T47D (cell line): ENCODE results near the gene IQSEC1.

Experiments
- DNase-seq, 2 experiments: peaks; one replicate each; pipeline versions ENCODE4 v3.0.0 to v3.0.0-alpha.2; 2011 to 2012; ENCODE audit warnings: low read depth in 1 of 2, low spot score in 1 of 2
- JUND ChIP-seq: IDR thresholded peaks from 2 replicates; pipeline ENCODE4 v1.6.1; 2012; ENCODE audit warnings: low read depth
- in situ Hi-C: cut with HindIII; loops from 2 replicates; pipeline ENCODE4 v1.10.0; 2016; ENCODE audit warnings: low sequenced_read_pairs, low pct_unique_long_range_greater_than_20kb

Gene IQSEC1

DNA sequence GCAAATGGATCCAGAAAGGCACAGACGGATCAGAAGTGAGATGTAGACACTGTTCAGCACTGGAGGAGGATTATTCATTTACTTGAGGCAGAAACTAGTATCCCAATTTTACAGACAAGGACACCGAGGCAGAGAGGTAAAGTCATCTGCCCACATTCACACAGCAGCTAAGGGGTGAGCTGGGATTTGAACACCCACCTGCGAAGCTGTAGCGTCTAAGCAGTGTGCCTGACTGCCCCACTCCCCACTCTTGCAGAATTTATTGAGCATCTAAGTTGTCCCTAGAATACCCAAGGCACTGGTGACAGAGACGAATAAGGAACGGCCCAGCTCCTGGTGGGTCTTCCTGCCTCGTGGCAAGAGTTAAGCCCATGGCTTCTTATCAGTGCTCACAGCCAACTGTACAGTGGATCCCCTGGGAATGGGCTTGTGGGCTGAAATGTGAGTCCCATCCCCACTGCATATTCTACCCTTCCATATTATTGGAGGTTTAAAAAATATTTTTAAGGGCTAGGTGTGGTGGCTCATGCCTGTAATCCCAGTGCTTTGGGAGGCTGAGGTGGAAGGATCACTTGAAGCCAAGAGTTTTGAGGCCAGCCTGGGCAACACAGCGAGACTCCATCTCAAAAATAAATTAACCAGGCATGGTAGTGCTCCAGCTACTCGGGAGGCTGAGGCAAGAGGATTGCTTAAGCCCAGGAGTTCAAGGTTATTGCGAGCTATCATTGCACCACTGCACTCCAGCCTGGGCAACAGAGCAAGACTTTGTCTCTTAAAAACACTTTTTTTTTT lies 77.6 kb downstream of the IQSEC1 start:
- in situ Hi-C loops: no loop called here
- no peak for DNase-seq
- no peak for TF ChIP-seq JUND

DNA sequence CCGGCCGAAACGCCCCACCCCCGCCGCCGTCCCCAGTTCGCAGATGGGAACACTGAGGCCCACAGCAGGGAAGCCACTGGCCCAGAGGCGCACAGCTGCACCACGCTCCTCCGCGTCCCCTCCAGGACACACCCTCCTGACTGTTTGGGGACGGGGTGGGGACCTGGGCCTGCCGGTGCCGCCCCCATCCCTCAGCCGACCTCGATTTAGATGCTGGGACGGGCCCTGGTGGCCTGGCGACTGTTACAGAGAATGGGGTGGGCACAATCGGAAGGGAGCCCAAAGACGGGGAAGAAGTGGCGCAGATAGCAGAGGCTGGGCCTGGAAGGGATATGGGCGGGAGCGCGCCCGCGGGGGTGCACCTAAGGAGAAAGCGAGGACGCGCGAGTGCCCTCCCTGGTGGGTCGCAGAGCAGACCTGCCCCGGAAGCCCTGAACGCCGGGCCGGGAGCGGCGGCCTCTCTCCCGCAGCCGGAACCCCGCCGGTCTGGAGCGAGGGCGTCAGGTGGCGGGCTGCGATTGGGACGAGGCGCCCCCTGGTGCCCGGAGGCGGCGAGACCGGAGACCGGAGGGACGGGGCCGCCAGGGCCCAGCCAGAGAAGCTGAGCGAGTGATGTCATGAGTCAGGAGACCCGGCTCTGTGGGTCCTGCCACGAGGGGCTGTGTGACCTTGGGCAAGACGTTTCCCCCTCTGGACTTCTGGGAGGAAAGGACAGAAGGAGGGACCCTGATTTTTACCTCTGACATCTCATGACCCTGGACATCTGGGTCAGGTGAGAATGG lies 78.4 kb downstream of the IQSEC1 start:
- peak; percentile 86 to 97 for DNase-seq
- in situ Hi-C loops: no loop called here
- TF ChIP-seq JUND: no peak

DNA sequence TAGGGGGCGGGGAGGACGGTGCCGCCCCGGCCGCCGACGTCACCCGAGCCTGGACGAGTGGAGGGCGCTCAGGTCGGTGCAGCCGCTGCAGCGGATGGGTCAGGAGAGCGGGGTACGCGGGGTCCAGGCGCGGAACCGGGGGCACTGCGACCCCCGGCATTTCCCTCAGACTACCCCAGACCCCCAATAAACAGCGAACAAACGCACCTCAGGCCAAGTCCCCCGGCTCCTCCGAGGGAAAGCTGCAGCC lies 78.9 kb downstream of the IQSEC1 start:
- no peak for TF ChIP-seq JUND
- in situ Hi-C loops: no loop called here
- peak; percentile 51 to 82 for DNase-seq

DNA sequence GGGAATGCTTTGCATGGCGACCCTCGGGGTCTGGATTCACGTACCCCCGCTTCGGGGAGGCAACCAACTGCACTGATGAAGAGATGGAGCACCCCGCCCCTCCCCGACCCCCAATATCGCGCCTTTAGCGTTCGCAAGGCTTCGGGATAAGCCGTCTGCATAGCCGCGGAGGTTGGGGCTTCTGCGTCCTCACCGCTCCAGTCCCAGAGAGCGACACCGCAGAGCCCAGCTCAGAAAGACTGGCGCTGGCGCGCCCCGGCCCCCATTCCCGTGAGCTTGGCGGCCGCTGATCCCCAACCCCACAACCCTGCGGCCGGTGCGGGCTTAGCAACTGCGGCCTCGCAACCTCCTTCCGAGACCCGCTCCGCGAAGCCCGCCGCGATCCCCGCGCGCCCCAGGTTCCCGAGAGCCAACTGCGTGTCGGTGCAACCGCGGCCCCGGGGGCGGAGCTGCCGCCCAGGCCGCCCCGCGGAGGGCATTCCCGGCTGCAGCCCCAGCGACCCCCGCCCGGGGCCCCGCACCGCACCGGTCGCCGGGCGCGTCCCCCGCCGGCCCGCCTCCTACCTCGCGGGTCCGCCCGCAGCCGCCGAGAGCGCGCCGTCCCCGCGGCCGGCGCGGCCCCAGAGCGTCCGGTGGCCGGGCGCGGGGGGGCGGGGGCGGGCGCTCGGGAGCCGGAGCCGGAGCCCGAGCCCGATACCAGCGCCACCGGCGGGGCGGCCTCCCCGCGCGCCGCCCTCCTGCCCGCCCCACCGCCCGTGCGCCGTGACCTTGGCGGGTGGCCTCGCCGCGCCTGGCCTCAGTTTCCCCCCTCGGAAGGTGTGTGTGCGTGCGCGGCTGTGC lies 79.5 kb downstream of the IQSEC1 start:
- peak; percentile 19 to 61 for DNase-seq
- TF ChIP-seq JUND: no peak
- in situ Hi-C loops: no loop called here

DNA sequence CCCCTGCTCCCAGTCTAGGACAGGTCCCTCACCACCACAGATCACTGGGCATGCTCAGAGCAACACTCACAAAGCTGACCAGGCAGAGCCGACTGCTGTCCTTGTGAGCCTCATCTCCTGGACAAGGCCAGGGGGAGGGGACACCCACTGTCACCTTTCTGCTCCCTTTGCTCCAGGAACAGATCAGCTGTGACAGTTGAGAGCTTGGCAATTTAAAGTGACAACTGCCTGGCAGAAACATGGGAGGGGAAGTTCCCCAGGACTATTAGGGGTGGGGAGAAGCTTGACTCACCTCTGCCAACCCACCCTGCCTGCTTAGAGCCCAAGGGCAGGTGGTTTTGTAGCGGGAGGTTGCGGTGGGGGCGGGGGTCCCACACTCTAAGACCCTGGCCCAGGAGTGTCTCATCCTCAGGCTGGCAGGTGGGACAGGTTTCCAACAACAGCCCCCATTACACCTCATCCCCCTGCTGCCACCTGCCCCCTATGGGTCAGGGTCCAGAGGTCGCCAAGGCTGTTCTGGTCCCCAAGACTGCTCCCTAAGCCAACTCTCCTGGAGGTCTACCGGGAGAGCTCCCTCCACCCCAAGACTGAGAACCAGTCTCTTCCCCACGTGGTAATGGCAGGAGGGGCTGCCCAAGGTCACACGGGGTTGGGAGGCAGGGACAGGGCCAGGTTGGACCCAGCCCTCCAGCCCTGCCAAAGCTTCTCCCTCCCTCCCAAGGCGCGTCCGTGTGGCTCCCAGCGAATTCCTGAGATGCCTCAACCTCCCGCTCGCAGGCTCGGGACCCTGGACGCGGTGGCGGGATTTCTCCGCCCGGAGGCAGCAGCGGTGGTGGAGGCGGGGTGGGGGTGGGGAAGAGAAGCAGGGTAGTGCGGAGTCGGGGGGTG lies 80.4 kb downstream of the IQSEC1 start:
- in situ Hi-C loops: no loop called here
- peak in 1 of 2 experiments; percentile 44 for DNase-seq
- no peak for TF ChIP-seq JUND

DNA sequence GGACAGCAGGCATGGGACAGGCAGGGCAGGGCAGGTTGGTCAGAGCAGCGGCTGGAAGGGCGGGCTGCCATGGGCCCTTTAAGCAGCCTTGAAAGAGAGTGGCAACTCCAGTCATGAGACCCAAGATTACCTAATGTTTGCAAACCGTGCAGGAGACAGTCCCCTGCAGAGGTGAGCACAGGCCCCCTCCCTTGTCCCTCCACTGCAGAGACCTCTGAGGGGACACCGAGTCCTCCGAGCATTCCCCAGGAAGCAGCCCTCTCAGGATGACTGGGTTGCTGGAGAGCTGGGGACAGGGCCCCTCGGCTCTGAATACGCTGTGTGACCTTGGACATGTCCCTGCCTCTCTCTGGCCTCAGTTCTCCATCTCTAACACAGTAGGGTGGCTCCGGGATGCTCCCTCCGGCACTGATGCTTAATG lies 81.4 kb downstream of the IQSEC1 start:
- TF ChIP-seq JUND: no peak
- DNase-seq: no peak
- in situ Hi-C loops: no loop called here

DNA sequence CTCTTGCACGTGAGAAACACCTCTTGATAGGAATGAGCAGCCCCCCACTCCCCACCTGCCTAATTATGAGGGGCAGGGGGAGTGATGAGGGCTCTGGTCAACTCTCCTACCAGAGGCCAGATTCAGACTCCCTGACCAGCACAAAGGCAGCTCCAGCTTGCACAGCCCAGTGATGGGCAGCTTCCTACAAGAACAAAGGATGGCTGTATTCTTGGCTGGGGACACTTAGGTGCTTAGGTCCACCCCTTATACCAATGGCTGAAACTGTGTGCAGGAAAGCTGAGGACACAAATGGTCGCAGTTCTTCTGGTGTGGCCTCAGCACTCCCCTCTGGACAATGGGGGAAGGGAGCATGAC lies 81.8 kb downstream of the IQSEC1 start:
- DNase-seq: no peak
- in situ Hi-C loops: no loop called here
- TF ChIP-seq JUND: no peak

DNA sequence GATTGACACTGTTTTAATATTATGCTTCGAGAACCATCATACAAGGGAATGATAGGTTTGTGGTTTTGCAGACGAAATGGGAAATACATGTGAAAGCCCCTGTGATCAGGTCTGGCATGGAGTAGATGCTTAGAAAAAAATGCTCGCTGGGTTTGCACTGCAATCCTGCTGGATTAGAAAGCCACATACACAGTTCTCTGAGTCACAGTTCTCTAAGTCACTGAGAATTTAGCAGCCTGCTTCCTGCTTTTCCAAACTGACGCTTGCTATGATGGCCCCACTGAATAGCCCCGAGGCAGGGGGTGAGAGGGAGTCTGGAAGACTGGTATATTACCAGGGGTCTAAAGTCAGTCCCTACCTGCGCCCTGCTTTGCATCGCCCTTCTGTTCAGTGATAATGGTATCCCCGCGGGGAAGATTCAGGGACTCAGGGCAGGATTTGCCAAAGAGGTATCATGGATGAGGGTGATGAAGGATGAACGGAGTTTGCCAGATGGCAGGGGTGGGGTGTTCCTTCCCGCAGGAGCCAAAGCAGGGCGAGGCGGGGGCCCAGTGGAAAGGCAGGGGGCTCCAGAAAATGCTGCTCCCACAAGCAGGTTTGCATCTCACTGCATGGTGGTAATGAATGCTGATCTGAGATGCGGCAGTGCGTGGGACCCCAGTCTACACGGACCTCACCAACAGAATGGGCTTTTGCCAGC lies 82.3 kb downstream of the IQSEC1 start:
- no peak for DNase-seq
- in situ Hi-C loops: no loop called here
- TF ChIP-seq JUND: no peak

DNA sequence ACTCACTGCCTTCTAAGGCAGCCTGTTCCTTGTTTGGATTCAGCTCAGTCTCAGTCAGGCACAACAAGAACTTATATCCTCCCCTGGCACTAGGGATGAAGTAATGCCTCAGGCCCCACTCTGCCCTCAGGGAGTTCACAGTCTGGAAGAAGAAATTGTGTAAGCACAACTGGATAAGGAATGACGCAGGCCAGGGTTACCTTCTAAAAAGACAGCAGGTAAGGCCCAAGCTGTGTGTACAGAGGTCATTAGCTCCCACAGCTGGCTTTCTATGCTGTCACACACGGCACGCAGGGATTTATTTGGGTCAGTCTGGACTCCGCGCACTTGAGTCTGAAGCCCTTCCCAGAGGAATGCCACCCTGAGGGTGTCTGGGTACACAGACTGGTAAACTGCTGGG lies 82.9 kb downstream of the IQSEC1 start:
- in situ Hi-C loops: no loop called here
- peak in 1 of 2 experiments; percentile 61 for DNase-seq
- TF ChIP-seq JUND: no peak

DNA sequence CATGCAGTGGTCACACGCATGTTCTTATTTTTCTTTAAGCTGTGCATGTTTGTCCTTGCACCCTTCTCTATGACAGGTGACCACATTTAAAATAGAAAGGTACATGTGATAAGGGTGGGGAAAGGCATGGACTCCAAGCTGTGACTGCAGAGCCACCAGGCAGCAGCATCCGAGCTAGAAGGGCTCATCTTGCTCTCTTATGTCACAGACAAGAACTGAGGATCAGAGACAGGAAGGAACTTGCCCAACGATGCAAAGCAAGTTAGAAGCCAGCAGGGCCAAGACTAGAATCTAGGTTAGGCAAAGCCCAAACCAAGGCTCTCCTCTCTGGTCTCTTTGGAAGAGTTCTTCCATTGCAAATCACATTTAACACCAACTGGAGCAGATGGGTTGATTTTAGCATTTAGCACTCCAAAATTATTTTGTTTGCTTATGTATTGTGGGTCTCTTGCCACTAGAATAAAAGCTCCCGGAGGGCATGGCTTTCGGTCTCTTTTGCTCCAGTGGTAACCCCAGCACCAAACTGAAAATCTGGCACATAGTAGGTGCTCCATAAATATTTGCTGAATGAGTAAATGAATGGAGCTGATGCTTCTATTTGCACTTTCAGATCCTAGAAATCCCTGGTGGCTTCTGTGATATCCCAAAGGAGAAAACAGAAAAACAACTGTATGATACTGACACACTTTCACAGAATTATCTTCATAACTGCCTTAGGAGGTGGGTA lies 84.3 kb downstream of the IQSEC1 start:
- no peak for DNase-seq
- TF ChIP-seq JUND: no peak
- in situ Hi-C loops: no loop called here

DNA sequence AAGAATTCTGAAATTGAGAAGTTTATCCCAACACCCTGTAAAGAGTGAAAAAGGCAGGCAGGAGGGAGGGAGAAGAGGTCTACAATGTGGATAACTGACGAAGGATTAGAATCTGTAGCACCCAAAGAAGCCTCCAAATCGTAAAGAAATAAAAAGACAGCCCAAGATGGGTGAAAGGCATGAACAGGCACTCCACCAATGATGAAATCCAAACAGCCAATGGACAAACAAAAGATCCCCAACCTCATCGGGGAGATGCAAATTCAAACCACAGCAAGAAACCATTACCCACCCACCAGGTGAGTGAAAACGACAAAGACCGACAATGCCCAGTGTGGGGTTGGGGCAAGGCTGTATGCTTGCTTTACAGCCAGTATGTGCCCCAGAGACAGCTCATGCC lies 85.6 kb downstream of the IQSEC1 start:
- TF ChIP-seq JUND: no peak
- in situ Hi-C loops: no loop called here
- DNase-seq: no peak

DNA sequence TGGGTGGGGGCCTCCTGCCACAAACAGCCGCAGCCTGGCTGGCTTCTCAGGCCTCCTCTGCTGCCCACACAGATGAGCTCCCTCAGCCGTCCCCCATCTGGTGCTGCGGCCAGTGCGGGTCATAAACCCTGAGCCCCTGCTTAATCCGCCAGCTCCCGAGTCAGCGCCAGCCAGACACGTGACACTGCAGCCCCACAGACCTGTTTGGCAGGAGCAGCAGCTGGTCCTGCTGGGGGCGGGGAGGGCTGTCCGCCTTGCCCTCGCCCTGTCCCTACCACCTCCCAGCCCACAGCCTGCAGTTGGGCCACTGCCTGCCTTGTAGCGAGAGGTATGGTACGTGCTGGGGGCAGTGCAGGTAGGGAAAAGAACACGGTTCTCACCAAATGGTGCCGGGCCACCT lies 86.2 kb downstream of the IQSEC1 start:
- TF ChIP-seq JUND: no peak
- peak in 1 of 2 experiments; percentile 68 for DNase-seq
- in situ Hi-C loops: no loop called here
